Measurements from ENCODE around the gene NDUFAB1.
"Not testable (repeated sequence)": the region's sequence is repeated elsewhere in the genome, so short reads cannot be mapped to it uniquely, and the experiment has no call there.

GRCh38 chr16:23610905-23611304, 14.8 kb upstream of the NDUFAB1 start:
- TF ChIP-seq CTCF (tag by site-specific recombination; IDR thresholded peaks at IDR 0.05); ZNF350 (tag by site-specific recombination; IDR thresholded peaks at IDR 0.05); KLF10 (tag by site-specific recombination; IDR thresholded peaks at IDR 0.05); TRIM28 (IDR thresholded peaks at IDR 0.05; ENCODE audit: borderline replicate concordance, low read length); TCF7L2 (IDR thresholded peaks at IDR 0.05; ENCODE audit: borderline replicate concordance, low read depth, low read length); ZNF24 (tag by site-specific recombination; IDR thresholded peaks at IDR 0.05); ZNF274 (IDR thresholded peaks at IDR 0.05; ENCODE audit: low read length); ZNF274 (tag by site-specific recombination; IDR thresholded peaks at IDR 0.05; ENCODE audit: borderline replicate concordance); ZEB2 (tag by site-specific recombination; IDR thresholded peaks at IDR 0.05); ZNF548 (tag by site-specific recombination; IDR thresholded peaks at IDR 0.05); ZBTB11 (tag by site-specific recombination; conservative IDR thresholded peaks at IDR 0.05; ENCODE audit: low read depth); KLF9 (tag by site-specific recombination; IDR thresholded peaks at IDR 0.05; ENCODE audit: low read depth); ZNF121 (tag by site-specific recombination; IDR thresholded peaks at IDR 0.05); ZNF830 (tag by site-specific recombination; IDR thresholded peaks at IDR 0.05; ENCODE audit: low read depth): not testable (repeated sequence)

All from HEK293 (cell line).